WTC11 (cell line): ENCODE data around the gene NPIPB2.

Source experiments
- ELF4 ChIP-seq: sonication (generic); formaldehyde crosslinking; IDR thresholded peaks from 2 replicates; pipeline ENCODE4 v1.8.1; 2022; ENCODE audit warnings: low read depth, mild to moderate bottlenecking, moderate library complexity, missing genetic modification reagents
- GTF2I ChIP-seq: fragments of 250-450 bp; sonication (Bioruptor Pico); conservative IDR thresholded peaks from 2 replicates; pipeline ENCODE4 v1.4.0; 2021; ENCODE audit warnings: mild to moderate bottlenecking
- JUN ChIP-seq: sonication (generic); formaldehyde crosslinking; IDR thresholded peaks from 2 replicates; pipeline ENCODE4 v1.8.0; 2023; ENCODE audit warnings: mild to moderate bottlenecking, missing genetic modification reagents
- SMAD3 ChIP-seq: sonication (generic); formaldehyde crosslinking; IDR thresholded peaks from 2 replicates; pipeline ENCODE4 v1.8.0; 2022; ENCODE audit warnings: missing genetic modification reagents, mild to moderate bottlenecking, borderline replicate concordance
- SP1 ChIP-seq: sonication (generic); formaldehyde crosslinking; conservative IDR thresholded peaks from 2 replicates; pipeline ENCODE4 v1.8.1; 2022; ENCODE audit warnings: missing genetic modification reagents
- TEAD4 ChIP-seq: sonication (generic); formaldehyde crosslinking; IDR thresholded peaks from 2 replicates; pipeline ENCODE4 v1.8.0; 2022; ENCODE audit warnings: mild to moderate bottlenecking, missing genetic modification reagents
- ZNF121 ChIP-seq: sonication (generic); formaldehyde crosslinking; IDR thresholded peaks from 2 replicates; pipeline ENCODE4 v1.8.0; 2023; ENCODE audit warnings: missing genetic modification reagents
- ZNF263 ChIP-seq: sonication (generic); formaldehyde crosslinking; IDR thresholded peaks from 2 replicates; pipeline ENCODE4 v1.8.1; 2022; ENCODE audit warnings: low read depth, mild to moderate bottlenecking, moderate library complexity, missing genetic modification reagents
- TF ChIP-seq, protein P1 (sequence below): sonication (generic); formaldehyde crosslinking; IDR thresholded peaks from 2 replicates; pipeline ENCODE4 v1.8.0; 2022; ENCODE audit warnings: mild to moderate bottlenecking, missing genetic modification reagents
- TF ChIP-seq, protein P2 (sequence below): sonication (generic); formaldehyde crosslinking; IDR thresholded peaks from 2 replicates; pipeline ENCODE4 v1.8.1; 2023; ENCODE audit warnings: mild to moderate bottlenecking, moderate library complexity, missing genetic modification reagents
- TF ChIP-seq, protein P3 (sequence below): fragments of 200-600 bp; IDR thresholded peaks from 2 replicates; pipeline ENCODE4 v1.8.0; 2022; ENCODE audit warnings: antibody characterized with exemption
- TF ChIP-seq, protein P4 (sequence below): sonication (generic); formaldehyde crosslinking; IDR thresholded peaks from 2 replicates; pipeline ENCODE4 v1.8.1; 2023; ENCODE audit warnings: mild to moderate bottlenecking, missing genetic modification reagents, moderate library complexity
- TF ChIP-seq, protein P5 (sequence below): sonication (generic); formaldehyde crosslinking; IDR thresholded peaks from 2 replicates; pipeline ENCODE4 v1.8.0; 2022; ENCODE audit warnings: mild to moderate bottlenecking, missing genetic modification reagents

DNA sequence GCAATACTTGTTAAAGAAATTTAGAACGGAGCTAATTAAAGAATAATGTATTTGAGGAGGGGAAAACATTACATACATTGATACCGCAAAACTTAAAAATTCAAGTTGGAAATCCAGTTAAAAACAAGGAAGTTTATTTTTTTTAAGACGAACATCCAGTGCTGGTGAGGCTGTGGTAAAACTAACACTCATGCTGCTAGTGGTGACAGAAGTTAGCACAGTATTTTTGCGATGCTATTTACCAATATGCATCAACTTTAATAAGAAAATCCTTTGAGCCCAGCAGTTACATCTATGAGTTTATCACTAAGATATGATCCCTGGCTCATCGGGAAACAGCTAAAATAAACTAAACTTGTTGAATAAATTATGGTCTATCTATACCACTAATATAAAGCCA, 57.8 kb downstream of the NPIPB2 start:
- TF ChIP-seq ZNF121 (CRISPR knock-in tag): no peak
- no peak for TF ChIP-seq SMAD3 (CRISPR knock-in tag)
- TF ChIP-seq, protein P1, sequence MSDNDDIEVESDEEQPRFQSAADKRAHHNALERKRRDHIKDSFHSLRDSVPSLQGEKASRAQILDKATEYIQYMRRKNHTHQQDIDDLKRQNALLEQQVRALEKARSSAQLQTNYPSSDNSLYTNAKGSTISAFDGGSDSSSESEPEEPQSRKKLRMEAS (CRISPR knock-in tag): no peak
- no peak for TF ChIP-seq ZNF263 (CRISPR knock-in tag)
- TF ChIP-seq, protein P2, sequence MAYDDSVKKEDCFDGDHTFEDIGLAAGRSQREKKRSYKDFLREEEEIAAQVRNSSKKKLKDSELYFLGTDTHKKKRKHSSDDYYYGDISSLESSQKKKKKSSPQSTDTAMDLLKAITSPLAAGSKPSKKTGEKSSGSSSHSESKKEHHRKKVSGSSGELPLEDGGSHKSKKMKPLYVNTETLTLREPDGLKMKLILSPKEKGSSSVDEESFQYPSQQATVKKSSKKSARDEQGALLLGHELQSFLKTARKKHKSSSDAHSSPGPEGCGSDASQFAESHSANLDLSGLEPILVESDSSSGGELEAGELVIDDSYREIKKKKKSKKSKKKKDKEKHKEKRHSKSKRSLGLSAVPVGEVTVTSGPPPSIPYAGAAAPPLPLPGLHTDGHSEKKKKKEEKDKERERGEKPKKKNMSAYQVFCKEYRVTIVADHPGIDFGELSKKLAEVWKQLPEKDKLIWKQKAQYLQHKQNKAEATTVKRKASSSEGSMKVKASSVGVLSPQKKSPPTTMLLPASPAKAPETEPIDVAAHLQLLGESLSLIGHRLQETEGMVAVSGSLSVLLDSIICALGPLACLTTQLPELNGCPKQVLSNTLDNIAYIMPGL: no peak
- no peak for TF ChIP-seq JUN (CRISPR knock-in tag)
- TF ChIP-seq, protein P3, sequence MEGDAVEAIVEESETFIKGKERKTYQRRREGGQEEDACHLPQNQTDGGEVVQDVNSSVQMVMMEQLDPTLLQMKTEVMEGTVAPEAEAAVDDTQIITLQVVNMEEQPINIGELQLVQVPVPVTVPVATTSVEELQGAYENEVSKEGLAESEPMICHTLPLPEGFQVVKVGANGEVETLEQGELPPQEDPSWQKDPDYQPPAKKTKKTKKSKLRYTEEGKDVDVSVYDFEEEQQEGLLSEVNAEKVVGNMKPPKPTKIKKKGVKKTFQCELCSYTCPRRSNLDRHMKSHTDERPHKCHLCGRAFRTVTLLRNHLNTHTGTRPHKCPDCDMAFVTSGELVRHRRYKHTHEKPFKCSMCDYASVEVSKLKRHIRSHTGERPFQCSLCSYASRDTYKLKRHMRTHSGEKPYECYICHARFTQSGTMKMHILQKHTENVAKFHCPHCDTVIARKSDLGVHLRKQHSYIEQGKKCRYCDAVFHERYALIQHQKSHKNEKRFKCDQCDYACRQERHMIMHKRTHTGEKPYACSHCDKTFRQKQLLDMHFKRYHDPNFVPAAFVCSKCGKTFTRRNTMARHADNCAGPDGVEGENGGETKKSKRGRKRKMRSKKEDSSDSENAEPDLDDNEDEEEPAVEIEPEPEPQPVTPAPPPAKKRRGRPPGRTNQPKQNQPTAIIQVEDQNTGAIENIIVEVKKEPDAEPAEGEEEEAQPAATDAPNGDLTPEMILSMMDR: no peak
- no peak for TF ChIP-seq ELF4 (CRISPR knock-in tag)
- TF ChIP-seq, protein P4, sequence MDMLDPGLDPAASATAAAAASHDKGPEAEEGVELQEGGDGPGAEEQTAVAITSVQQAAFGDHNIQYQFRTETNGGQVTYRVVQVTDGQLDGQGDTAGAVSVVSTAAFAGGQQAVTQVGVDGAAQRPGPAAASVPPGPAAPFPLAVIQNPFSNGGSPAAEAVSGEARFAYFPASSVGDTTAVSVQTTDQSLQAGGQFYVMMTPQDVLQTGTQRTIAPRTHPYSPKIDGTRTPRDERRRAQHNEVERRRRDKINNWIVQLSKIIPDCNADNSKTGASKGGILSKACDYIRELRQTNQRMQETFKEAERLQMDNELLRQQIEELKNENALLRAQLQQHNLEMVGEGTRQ (CRISPR knock-in tag): no peak
- TF ChIP-seq SP1 (CRISPR knock-in tag): no peak
- TF ChIP-seq TEAD4 (CRISPR knock-in tag): no peak
- TF ChIP-seq GTF2I (CRISPR knock-in tag): no peak
- TF ChIP-seq, protein P5, sequence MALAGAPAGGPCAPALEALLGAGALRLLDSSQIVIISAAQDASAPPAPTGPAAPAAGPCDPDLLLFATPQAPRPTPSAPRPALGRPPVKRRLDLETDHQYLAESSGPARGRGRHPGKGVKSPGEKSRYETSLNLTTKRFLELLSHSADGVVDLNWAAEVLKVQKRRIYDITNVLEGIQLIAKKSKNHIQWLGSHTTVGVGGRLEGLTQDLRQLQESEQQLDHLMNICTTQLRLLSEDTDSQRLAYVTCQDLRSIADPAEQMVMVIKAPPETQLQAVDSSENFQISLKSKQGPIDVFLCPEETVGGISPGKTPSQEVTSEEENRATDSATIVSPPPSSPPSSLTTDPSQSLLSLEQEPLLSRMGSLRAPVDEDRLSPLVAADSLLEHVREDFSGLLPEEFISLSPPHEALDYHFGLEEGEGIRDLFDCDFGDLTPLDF (CRISPR knock-in tag): no peak
